GM19193 (cell line): ENCODE data around the gene LRIT2.

Experiments used
- POLR2A ChIP-seq: IDR thresholded peaks from 4 replicates; pipeline ENCODE4 v1.6.1; 2011; ENCODE audit not compliant: insufficient read depth, insufficient read length; ENCODE audit errors: extremely low read depth

Gene LRIT2

DNA sequence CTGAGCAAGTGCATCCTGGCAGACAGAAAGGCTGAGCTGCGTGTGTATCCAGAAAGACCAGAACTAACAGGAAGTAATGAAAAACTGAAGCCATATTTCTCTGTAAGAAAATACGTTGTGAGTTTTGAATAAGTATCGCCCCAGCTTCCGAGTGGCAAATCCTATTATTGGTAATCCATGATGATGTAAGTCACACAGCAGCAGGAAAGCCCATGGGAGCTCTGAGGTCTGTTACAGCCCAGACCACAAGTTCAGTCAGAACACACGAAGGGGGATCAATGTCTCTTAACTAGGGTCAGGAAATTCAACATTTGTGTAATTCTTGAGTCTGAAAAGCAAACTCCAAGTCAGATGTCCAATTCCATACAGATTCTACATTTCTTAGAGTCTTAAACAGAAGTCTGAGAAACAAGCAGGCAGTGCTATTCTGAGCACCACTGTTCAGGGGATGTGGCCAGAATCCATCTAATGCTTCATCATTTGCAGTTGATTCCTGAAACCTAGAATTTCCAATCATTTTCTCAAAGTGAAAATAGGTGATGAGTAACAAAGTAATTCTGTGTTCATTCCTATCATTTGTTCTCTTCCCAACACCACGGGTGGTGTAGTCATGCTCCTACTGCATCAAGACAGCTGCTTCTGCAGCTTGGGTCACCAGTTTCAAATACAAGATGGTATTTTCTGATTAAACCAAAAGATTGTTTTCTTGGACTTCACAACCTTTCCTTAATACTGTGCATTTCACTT, at the start of gene LRIT2:
LRIT2 (minus strand) TSS at position 118 of the 747 bp plus-strand sequence; CDS start at position 94, 24 bp downstream.
- no peak for TF ChIP-seq POLR2A

DNA sequence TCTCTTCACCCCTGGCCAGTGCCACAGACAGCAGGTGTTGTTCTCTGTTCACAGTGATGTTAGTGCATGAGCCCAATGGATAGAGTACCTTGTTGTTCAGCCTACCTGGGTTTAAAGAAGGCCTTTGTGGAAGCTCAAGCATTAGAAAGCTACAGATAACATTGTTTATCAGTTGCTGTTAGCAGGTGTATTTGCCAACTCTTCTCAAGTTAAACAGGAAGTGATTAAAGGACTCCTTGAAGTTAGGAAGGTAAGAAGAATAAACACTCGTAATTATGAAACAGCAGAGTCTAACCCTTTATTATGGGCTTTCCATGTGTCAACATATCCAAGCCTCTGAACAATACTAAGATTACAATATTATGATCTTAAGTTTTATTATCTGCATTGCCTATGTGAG, 45.4 kb upstream of the LRIT2 start:
- no peak for TF ChIP-seq POLR2A

DNA sequence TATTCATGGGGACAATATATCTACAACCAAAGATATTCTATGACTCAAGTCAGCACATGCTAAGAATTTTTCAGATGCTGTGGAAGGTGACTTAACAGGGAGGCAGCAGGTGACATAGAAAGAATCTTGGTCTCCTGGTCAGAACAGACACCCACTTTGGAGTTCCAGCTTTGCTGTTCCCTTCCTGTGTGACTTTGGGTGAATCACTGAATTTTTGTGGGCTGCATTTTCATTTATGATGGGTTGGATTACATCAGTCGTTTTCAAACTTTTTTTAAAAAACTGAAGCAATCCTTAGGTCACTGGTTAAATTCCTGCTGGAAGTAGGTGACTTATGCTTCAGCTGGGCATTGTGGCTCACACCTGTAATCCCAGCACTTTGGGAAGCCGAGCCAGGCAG, 44.4 kb upstream of the LRIT2 start:
- no peak for TF ChIP-seq POLR2A

DNA sequence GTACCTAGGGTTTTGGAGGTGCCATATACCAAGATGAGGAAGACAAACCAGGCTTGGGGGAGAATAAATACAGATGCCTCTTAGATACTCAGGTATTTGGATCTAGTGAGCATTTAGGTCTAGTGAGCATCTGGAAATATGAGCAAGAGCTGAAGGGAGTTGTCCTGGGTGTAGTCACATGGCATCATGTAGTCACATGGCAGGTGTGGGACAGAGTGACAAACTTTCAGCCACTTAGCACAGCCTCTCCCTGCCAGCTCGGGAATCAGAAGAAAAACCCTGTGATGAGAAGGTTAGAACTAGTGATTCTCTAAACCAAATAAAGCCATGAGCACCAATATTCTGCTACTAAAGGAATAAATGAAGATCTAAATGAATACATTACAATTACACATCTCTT, 43.8 kb upstream of the LRIT2 start:
- no peak for TF ChIP-seq POLR2A

DNA sequence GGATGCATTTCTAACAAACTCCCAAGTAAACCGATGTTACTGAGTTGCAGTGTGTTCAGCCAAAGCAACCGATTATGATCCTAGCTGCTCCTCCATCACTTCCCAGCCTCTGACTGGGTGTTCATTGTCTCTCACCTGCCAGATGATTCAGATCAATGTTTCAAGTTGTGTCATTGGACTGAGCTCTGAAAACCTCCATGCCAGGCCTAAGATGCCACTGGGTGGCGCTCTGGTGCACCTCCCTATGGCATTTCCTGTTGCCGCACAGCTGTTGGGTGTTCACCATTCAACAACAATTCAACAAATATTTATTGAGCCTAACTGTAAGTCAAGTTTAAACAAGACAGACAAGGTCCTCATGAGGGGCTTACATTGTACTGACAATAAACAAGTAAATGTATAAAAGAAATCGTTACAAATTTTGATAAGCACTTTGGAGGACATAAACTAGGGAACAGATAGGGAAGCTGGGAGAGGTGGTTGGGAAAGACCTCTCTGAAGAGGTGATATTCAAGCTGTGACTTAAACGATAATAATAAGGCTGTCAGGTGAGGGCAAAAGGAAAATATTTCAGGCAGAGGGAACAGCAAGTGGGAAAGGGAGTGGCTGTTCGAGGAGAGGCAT, 42.3 kb upstream of the LRIT2 start:
- TF ChIP-seq POLR2A, result no peak

- no peak for TF ChIP-seq POLR2A
These were observed 40.1 kb upstream of the LRIT2 start for GRCh38 chr10:84265418-84265817.

DNA sequence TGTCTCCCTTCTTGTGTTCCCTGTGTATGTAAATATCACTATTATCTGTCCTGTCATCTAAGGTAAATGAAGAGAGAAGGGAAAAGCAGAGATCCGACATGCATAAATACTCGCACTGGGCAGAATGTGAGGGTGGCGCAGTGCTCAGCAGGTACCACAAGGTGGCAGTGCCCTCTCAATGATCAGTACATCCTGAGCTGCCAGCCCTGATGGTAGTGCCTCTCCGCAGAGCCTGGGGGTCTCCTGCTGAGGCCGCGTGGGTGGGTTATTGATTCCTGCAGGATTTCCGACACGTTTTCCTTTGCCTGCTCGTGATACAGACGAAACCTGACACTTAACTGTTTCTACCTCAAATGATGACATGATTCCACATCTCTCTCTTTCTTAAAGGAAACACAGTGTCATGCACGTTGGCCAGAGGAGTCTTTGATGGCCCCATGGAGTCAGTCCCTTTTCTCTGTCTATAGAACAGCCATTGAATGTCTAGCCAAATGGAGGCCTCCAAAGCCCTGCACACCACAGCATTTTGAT, 39.3 kb upstream of the LRIT2 start:
- no peak for TF ChIP-seq POLR2A

- TF ChIP-seq POLR2A, result no peak
These were observed 38.4 kb upstream of the LRIT2 start for GRCh38 chr10:84263716-84264115.

DNA sequence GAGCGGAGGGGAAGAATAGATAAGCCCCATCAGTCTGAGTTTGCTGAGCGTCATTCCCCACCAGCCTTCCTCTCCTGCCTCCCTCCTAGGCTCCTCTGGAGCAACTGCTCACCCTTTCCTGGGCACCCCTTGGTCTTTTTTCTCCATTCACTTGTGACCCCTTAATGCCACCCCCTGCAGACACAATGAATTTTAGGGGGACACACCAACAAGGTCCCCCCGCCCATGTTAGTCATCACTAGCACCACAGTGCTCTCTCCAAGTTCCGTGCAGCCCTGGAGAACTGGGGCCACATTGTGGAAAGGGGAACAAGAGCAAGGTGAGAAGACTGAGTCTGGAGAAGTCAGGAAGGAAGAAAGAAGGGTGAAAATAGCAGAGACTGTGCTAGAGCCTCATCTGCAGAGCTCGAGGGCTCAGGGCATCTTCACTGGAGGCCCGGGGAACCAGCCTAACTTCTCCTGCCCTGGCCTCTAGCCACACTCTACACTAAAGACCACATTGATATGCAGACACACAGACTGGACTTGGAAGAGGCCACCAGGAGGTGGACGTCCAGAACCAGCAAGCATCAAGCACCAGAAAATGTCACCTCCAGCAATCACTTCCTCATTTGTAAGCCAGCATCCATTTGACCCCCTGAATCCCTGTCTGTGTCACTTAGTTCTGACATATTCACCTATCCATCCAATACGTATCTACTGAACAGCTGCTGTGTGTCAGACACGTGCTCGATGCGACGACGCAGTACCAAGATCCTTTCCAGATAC, 37.0 kb upstream of the LRIT2 start:
- TF ChIP-seq POLR2A, result no peak

GRCh38 chr10:84261236-84261915, 36.0 kb upstream of the LRIT2 start:
- no peak for TF ChIP-seq POLR2A

GRCh38 chr10:84258034-84258695, 32.8 kb upstream of the LRIT2 start:
- no peak for TF ChIP-seq POLR2A

GRCh38 chr10:84257343-84258020, 32.1 kb upstream of the LRIT2 start:
- TF ChIP-seq POLR2A, result no peak

GRCh38 chr10:84256510-84257342, 31.4 kb upstream of the LRIT2 start:
- TF ChIP-seq POLR2A, result no peak

GRCh38 chr10:84254552-84255478, 29.5 kb upstream of the LRIT2 start:
- TF ChIP-seq POLR2A, result no peak
